ENCODE data around the gene CNOT9.

DNA sequence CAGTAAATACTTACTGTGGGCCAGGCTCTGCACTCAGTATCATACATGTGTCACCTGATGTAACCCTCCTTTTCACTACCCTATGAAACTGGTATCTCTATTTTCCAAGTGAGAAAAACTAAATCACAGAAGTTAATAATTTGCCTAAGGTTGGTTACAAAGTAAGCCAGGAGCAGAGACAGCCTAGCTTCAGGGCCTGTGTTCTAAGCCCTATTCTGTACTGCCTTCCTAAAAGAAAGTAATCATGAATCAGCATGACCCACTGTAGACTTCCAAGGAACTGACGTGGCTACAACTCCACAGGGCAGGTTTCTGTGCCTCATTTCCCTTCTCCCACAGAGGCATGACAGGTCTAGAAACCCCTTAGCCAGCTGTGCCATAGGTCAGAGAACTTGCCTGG, 76.5 kb downstream of the CNOT9 start:
- TF ChIP-seq SP1 (IDR thresholded peaks at IDR 0.05) = peak; percentile 55
- TF ChIP-seq, protein P1, sequence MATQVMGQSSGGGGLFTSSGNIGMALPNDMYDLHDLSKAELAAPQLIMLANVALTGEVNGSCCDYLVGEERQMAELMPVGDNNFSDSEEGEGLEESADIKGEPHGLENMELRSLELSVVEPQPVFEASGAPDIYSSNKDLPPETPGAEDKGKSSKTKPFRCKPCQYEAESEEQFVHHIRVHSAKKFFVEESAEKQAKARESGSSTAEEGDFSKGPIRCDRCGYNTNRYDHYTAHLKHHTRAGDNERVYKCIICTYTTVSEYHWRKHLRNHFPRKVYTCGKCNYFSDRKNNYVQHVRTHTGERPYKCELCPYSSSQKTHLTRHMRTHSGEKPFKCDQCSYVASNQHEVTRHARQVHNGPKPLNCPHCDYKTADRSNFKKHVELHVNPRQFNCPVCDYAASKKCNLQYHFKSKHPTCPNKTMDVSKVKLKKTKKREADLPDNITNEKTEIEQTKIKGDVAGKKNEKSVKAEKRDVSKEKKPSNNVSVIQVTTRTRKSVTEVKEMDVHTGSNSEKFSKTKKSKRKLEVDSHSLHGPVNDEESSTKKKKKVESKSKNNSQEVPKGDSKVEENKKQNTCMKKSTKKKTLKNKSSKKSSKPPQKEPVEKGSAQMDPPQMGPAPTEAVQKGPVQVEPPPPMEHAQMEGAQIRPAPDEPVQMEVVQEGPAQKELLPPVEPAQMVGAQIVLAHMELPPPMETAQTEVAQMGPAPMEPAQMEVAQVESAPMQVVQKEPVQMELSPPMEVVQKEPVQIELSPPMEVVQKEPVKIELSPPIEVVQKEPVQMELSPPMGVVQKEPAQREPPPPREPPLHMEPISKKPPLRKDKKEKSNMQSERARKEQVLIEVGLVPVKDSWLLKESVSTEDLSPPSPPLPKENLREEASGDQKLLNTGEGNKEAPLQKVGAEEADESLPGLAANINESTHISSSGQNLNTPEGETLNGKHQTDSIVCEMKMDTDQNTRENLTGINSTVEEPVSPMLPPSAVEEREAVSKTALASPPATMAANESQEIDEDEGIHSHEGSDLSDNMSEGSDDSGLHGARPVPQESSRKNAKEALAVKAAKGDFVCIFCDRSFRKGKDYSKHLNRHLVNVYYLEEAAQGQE (IDR thresholded peaks at IDR 0.05) = no peak
